K562 (cell line): Measurements from ENCODE around the gene TCAP. TPM values are rescaled to one million over a fixed set of nuclear protein-coding genes. Genes with fewer than 3 reads are reported as not detected.

Experiments used
- ASH1L ChIP-seq: fragments of 450-650 bp; IDR thresholded peaks from 2 replicates; pipeline ENCODE4 v1.6.1; 2018; ENCODE audit warnings: borderline replicate concordance, mild to moderate bottlenecking, low read depth; ENCODE audit not compliant: partially characterized antibody
- BRCA1 ChIP-seq, 2 experiments: fragments of 450-650 bp in 1 of 2; sonication (generic) in 1 of 2; formaldehyde crosslinking in 1 of 2; IDR thresholded peaks; 2 replicates each; pipeline versions ENCODE4 v1.5.0 to v1.6.1; 2017 to 2020; ENCODE audit warnings: mild to moderate bottlenecking in 1 of 2, missing genetic modification reagents in 1 of 2
- BRD9 ChIP-seq: fragments of 450-650 bp; IDR thresholded peaks from 2 replicates; pipeline ENCODE4 v1.6.1; 2018; ENCODE audit warnings: low read depth; ENCODE audit not compliant: partially characterized antibody
- CBFA2T2 ChIP-seq: fragments of 450-650 bp; conservative IDR thresholded peaks from 2 replicates; pipeline ENCODE4 v1.6.1; 2017; ENCODE audit warnings: mild to moderate bottlenecking
- EZH2 ChIP-seq: IDR thresholded peaks from 2 replicates; pipeline ENCODE4 v1.6.1; 2012; ENCODE audit warnings: low read depth, mild to moderate bottlenecking, inconsistent platforms, low read length, borderline replicate concordance
- GABPA ChIP-seq: fragments of 200-800 bp; sonication (Bioruptor generic); conservative IDR thresholded peaks from 2 replicates; pipeline ENCODE4 v1.6.1; 2016; ENCODE audit warnings: low read depth, missing genetic modification characterization, missing compliant biosample characterization
- JUN ChIP-seq, 2 experiments: sonication (generic) in 1 of 2; formaldehyde crosslinking in 1 of 2; IDR thresholded peaks; 2 replicates each; pipeline versions ENCODE4 v1.6.1 to v1.8.0; 2012 to 2022; ENCODE audit warnings: borderline replicate concordance in 2 of 2, mild to moderate bottlenecking in 2 of 2, improper control_type of control experiment in 1 of 2, low read depth in 1 of 2, low read length in 1 of 2, missing genetic modification reagents in 1 of 2
- KLF16 ChIP-seq: IDR thresholded peaks from 2 replicates; pipeline ENCODE4 v1.6.1; 2016; ENCODE audit warnings: antibody characterized with exemption
- PCBP2 ChIP-seq: fragments of 200-400 bp; formaldehyde crosslinking; IDR thresholded peaks from 2 replicates; pipeline ENCODE4 v1.6.1; 2018; ENCODE audit warnings: low read length, low read depth, mild to moderate bottlenecking, moderate library complexity; ENCODE audit not compliant: poor library complexity, severe bottlenecking
- POLR2H ChIP-seq: IDR thresholded peaks from 2 replicates; pipeline ENCODE4 v1.6.1; 2016; ENCODE audit warnings: missing genetic modification characterization, low read depth, mild to moderate bottlenecking, control low read depth, missing compliant biosample characterization, moderate library complexity
- PTRF ChIP-seq: fragments of 450-650 bp; IDR thresholded peaks from 2 replicates; pipeline ENCODE4 v1.6.1; 2016; ENCODE audit warnings: mild to moderate bottlenecking, missing genetic modification characterization, missing compliant biosample characterization
- PYGO2 ChIP-seq: fragments of 450-650 bp; IDR thresholded peaks from 2 replicates; pipeline ENCODE4 v1.6.1; 2016; ENCODE audit warnings: mild to moderate bottlenecking, missing genetic modification characterization, moderate library complexity, missing compliant biosample characterization
- RBM25 ChIP-seq: fragments of 200-400 bp; formaldehyde crosslinking; IDR thresholded peaks from 2 replicates; pipeline ENCODE4 v1.6.1; 2018; ENCODE audit warnings: low read length, low read depth, moderate library complexity; ENCODE audit not compliant: severe bottlenecking
- SNIP1 ChIP-seq: fragments of 450-650 bp; IDR thresholded peaks from 2 replicates; pipeline ENCODE4 v1.7.1; 2017; ENCODE audit warnings: low read depth, mild to moderate bottlenecking
- THRAP3 ChIP-seq: fragments of 450-650 bp; IDR thresholded peaks from 2 replicates; pipeline ENCODE4 v1.6.1; 2016; ENCODE audit warnings: mild to moderate bottlenecking, inconsistent platforms, borderline replicate concordance
- ZNF324 ChIP-seq: fragments of 250-450 bp; sonication (Bioruptor Pico); IDR thresholded peaks from 2 replicates; pipeline ENCODE4 v1.4.0; 2020; ENCODE audit warnings: mild to moderate bottlenecking
- ZNF507 ChIP-seq: conservative IDR thresholded peaks from 2 replicates; pipeline ENCODE4 v1.6.1; 2017; ENCODE audit warnings: missing genetic modification characterization, missing compliant biosample characterization
- ZNF699 ChIP-seq: fragments of 250-450 bp; sonication (Bioruptor Pico); IDR thresholded peaks from 2 replicates; pipeline ENCODE4 v1.8.0; 2021; ENCODE audit warnings: mild to moderate bottlenecking, moderate library complexity; ENCODE audit not compliant: insufficient replicate concordance
- polyA plus RNA-seq, 8 experiments: library from polyadenylated mRNA; depleted of rRNA in 4 of 8; stranded (reverse) in 5 of 8; unstranded in 3 of 8; fragments of >200 nt; fragmentation: Nextera tagmentation in 2 of 8; fragmentation: Illumina TruSeq in 1 of 8; extraction: Ambion mirVana in 2 of 8; extraction: Trizol in 1 of 8; gene quantifications; 2 replicates each; pipeline versions ENCODE4 v1.2.1 to v1.2.3, GENCODE V29; 2011 to 2014; ENCODE audit warnings: inconsistent platforms in 1 of 8, missing spikeins in 1 of 8
- total RNA-seq, 7 experiments: library from RNA; depleted of rRNA in 6 of 7; stranded (reverse); fragments of >200 nt in 6 of 7; fragmentation: Illumina TruSeq in 2 of 7; extraction: Trizol in 2 of 7; gene quantifications; 2 replicates each; pipeline versions ENCODE4 v1.2.1 to v1.2.3, GENCODE V29; 2011 to 2021; ENCODE audit warnings: low replicate concordance in 1 of 7
- TF ChIP-seq, protein P1 (sequence below): IDR thresholded peaks from 2 replicates; pipeline ENCODE4 v1.6.1; 2012; ENCODE audit warnings: low read depth, low read length, improper control_type of control experiment, borderline replicate concordance
- TF ChIP-seq, protein P2 (sequence below): fragments of 450-650 bp; IDR thresholded peaks from 2 replicates; pipeline ENCODE4 v1.6.1; 2018; ENCODE audit warnings: mild to moderate bottlenecking, low read depth; ENCODE audit not compliant: partially characterized antibody
- TF ChIP-seq, protein P3 (sequence below): fragments of 250-450 bp; sonication (Bioruptor Pico); IDR thresholded peaks from 2 replicates; pipeline ENCODE4 v1.9.0; 2021; ENCODE audit warnings: mild to moderate bottlenecking

Gene TCAP
- total and polyA plus RNA-seq, 9 of the 15 experiments (the other 6 are each of a cell fraction or from before 2014, with no cell fraction given) = 0.33 to 1.4 (median 0.82) TPM; not detected in 2

DNA sequence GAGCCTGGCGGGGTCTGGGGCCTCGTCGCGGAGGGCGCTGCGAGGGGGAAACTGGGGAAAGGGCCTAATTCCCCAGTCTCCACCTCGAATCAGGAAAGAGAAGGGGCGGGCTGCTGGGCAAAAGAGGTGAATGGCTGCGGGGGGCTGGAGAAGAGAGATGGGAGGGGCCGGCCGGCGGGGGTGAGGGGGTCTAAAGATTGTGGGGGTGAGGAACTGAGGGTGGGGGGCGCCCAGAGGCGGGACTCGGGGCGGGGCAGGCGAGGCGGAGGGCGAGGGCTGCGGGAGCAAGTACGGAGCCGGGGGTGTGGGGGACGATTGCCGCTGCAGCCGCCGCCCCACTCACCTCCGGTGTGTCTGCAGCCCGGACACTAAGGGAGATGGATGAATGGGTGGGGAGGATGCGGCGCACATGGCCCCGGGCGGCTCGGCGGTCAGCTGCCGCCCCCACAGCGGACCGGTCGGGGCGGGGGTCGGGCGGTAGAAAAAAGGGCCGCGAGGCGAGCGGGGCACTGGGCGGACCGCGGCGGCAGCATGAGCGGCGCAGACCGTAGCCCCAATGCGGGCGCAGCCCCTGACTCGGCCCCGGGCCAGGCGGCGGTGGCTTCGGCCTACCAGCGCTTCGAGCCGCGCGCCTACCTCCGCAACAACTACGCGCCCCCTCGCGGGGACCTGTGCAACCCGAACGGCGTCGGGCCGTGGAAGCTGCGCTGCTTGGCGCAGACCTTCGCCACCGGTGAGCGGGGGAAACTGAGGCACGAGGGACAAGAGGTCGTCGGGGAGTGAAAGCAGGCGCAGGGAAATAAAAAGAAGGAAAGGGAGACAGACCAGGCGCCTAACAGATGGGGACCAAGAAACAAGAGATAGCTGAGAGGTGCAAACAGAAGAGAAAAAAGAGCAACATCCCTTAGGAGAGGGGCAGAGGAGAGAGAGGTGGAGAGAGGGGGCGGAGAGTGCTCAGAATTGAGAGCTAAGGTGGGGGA, 3.1 kb downstream of the TCAP start, which contains the start of gene PNMT (continued):
- TF ChIP-seq ZNF699 (CRISPR knock-in tag) = no peak
- no peak for TF ChIP-seq PCBP2
- TF ChIP-seq THRAP3 = no peak
- no peak for TF ChIP-seq BRCA1 (IDR thresholded peaks at IDR 0.05)
- TF ChIP-seq BRCA1 (CRISPR knock-in tag; IDR thresholded peaks at IDR 0.05) = no peak
- no peak for TF ChIP-seq PYGO2 (tag)
- TF ChIP-seq, protein P1, sequence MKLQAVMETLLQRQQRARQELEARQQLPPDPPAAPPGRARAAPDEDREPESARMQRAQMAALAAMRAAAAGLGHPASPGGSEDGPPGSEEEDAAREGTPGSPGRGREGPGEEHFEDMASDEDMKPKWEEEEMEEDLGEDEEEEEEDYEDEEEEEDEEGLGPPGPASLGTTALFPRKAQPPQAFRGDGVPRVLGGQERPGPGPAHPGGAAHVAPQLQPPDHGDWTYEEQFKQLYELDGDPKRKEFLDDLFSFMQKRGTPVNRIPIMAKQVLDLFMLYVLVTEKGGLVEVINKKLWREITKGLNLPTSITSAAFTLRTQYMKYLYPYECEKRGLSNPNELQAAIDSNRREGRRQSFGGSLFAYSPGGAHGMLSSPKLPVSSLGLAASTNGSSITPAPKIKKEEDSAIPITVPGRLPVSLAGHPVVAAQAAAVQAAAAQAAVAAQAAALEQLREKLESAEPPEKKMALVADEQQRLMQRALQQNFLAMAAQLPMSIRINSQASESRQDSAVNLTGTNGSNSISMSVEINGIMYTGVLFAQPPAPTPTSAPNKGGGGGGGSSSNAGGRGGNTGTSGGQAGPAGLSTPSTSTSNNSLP = no peak
- TF ChIP-seq ZNF324 (CRISPR knock-in tag) = no peak
- TF ChIP-seq, protein P2, sequence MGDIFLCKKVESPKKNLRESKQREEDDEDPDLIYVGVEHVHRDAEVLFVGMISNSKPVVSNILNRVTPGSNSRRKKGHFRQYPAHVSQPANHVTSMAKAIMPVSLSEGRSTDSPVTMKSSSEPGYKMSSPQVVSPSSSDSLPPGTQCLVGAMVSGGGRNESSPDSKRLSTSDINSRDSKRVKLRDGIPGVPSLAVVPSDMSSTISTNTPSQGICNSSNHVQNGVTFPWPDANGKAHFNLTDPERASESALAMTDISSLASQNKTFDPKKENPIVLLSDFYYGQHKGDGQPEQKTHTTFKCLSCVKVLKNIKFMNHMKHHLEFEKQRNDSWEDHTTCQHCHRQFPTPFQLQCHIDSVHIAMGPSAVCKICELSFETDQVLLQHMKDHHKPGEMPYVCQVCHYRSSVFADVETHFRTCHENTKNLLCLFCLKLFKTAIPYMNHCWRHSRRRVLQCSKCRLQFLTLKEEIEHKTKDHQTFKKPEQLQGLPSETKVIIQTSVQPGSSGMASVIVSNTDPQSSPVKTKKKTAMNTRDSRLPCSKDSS = no peak
- TF ChIP-seq JUN (IDR thresholded peaks at IDR 0.05; ENCODE audit: borderline replicate concordance, low read depth, low read length) = peak; percentile 11; the same call in 1 of the 2 replicates
- TF ChIP-seq JUN (CRISPR knock-in tag; IDR thresholded peaks at IDR 0.05; ENCODE audit: borderline replicate concordance) = no peak
- TF ChIP-seq KLF16 = no peak
- TF ChIP-seq ASH1L = no peak
- no peak for TF ChIP-seq CBFA2T2
- TF ChIP-seq, protein P3, sequence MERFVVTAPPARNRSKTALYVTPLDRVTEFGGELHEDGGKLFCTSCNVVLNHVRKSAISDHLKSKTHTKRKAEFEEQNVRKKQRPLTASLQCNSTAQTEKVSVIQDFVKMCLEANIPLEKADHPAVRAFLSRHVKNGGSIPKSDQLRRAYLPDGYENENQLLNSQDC = no peak
- no peak for TF ChIP-seq PTRF (tag)
- TF ChIP-seq POLR2H (tag) = no peak
- TF ChIP-seq GABPA = 0 out of 2 replicates have a peak, but pooled peaks have one; percentile 6
- no peak for TF ChIP-seq BRD9
- TF ChIP-seq ZNF507 (tag) = no peak
- TF ChIP-seq SNIP1 = no peak
- TF ChIP-seq RBM25 = no peak
- no peak for TF ChIP-seq EZH2
